IPS DF 19.7 (cell line): ENCODE measurements around the gene NKAIN2.
"Not testable (repeated sequence)": the region's sequence is repeated elsewhere in the genome, so short reads cannot be mapped to it uniquely, and the experiment has no call there.

Experiments
- DNase-seq: peaks from one replicate; pipeline ENCODE4 v3.0.0-alpha.2; 2013; ENCODE audit warnings: low read depth, low spot score

Gene NKAIN2

GRCh38 chr6:123966618-123967017, 163.0 kb downstream of the NKAIN2 start:
- no peak for DNase-seq

- no peak for DNase-seq
These were observed 164.2 kb downstream of the NKAIN2 start for GRCh38 chr6:123967905-123968304.

- no peak for DNase-seq
These were observed 169.1 kb downstream of the NKAIN2 start for GRCh38 chr6:123972600-123973294.

GRCh38 chr6:123980311-123980710, 176.6 kb downstream of the NKAIN2 start:
- DNase-seq: no peak

- no peak for DNase-seq
These were observed 183.3 kb downstream of the NKAIN2 start for GRCh38 chr6:123986938-123987337.

- DNase-seq: not testable (repeated sequence)
These were observed 186.3 kb downstream of the NKAIN2 start for GRCh38 chr6:123989918-123990317.

- DNase-seq: no peak
These were observed 186.7 kb downstream of the NKAIN2 start for GRCh38 chr6:123990376-123990775.

GRCh38 chr6:123994168-123994567, 190.5 kb downstream of the NKAIN2 start:
- DNase-seq: no peak

- no peak for DNase-seq
These were observed 191.4 kb downstream of the NKAIN2 start for GRCh38 chr6:123994891-123995635.

- DNase-seq: no peak
These were observed 193.6 kb downstream of the NKAIN2 start for GRCh38 chr6:123997223-123997622.

GRCh38 chr6:124002377-124003081, 198.9 kb downstream of the NKAIN2 start:
- no peak for DNase-seq

- DNase-seq: no peak
These were observed 203.6 kb downstream of the NKAIN2 start for GRCh38 chr6:124007266-124007665.

- no peak for DNase-seq
These were observed 204.6 kb downstream of the NKAIN2 start for GRCh38 chr6:124008000-124008987.

GRCh38 chr6:124008988-124009765, 205.5 kb downstream of the NKAIN2 start:
- no peak for DNase-seq

- no peak for DNase-seq
These were observed 206.9 kb downstream of the NKAIN2 start for GRCh38 chr6:124010574-124010973.

- no peak for DNase-seq
These were observed 207.5 kb downstream of the NKAIN2 start for GRCh38 chr6:124011180-124011579.

- DNase-seq: not testable (repeated sequence)
These were observed 218.4 kb downstream of the NKAIN2 start for GRCh38 chr6:124022051-124022450.

- no peak for DNase-seq
These were observed 219.0 kb downstream of the NKAIN2 start for GRCh38 chr6:124022641-124023040.

GRCh38 chr6:124026694-124027093, 223.0 kb downstream of the NKAIN2 start:
- no peak for DNase-seq

- DNase-seq: no peak
These were observed 223.7 kb downstream of the NKAIN2 start for GRCh38 chr6:124027392-124027791.

GRCh38 chr6:124028117-124028516, 224.5 kb downstream of the NKAIN2 start:
- no peak for DNase-seq
